GM18907 (cell line): Measurements from ENCODE around the gene CYP46A1.

Source experiments
- ATAC-seq: cut with Tn5 transposase; IDR thresholded peaks from one replicate; pipeline ENCODE4 v1.9.1; 2021; ENCODE audit warnings: mild to moderate bottlenecking, moderate library complexity; ENCODE audit not compliant: unreplicated experiment

Gene CYP46A1

GRCh38 chr14:99727096-99727870 is 43.2 kb downstream of the CYP46A1 start:
- ATAC-seq, result no peak

- ATAC-seq, result no peak
Measured at GRCh38 chr14:99728231-99728920, 44.3 kb downstream of the CYP46A1 start.

DNA sequence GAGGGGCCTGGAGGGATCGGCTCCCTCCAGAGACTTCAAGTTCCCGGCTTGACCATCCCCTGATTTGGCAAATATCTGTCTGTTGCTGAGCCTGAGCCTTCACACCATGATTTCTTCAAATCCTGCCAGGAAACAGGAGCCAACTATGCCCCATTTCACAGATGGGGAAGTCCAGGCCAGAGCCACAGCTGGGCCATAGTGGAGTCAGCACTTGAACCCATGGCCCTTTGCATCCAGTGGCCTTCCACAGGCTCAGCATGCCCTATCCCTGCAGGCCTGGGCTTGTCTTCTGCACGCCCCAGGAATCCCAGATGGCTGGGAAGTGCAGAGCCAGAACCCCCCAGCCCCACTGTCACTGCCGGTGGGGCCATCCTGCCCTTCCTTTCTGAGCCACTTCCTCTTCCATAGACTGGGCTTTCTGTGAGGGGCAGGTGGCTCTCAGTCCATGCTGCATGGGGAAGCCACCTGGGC is 44.9 kb downstream of the CYP46A1 start:
- no peak for ATAC-seq

- no peak for ATAC-seq
Measured at GRCh38 chr14:99729991-99730875, 46.1 kb downstream of the CYP46A1 start.

DNA sequence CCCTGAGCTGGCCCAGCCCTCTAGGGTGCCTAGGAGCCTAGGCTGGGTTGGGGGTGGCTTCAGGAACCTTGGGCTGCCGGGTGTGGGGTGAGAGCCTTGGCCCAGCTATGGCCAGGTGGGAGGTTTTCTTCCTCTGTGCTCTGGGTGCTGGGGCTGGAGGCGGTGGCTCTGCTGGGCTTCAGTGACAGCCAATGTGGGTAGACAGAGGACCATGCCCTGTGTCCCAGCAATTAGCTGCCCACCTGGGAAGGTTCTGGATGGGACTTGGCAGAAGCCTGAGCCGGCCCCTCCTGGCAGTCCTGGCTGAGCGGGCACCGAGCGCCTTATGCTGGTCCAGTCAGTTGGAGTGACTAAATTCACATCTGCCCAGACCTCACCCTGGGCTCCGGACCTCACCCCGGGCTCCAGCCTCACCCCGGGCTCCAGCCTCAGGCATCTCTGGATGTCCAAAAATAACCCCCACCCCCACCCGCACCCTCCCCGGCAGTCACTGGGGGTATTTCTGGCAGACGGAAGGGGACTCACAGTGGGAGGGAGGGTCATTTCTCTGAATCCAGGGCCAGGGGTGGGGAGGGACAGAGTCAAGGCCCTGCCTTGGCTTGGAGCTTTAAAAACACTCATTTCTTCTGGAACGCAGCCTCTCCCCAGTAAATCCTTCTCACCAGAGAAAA is 46.9 kb downstream of the CYP46A1 start:
- ATAC-seq, result no peak

GRCh38 chr14:99731547-99732435 is 47.7 kb downstream of the CYP46A1 start:
- no peak for ATAC-seq

DNA sequence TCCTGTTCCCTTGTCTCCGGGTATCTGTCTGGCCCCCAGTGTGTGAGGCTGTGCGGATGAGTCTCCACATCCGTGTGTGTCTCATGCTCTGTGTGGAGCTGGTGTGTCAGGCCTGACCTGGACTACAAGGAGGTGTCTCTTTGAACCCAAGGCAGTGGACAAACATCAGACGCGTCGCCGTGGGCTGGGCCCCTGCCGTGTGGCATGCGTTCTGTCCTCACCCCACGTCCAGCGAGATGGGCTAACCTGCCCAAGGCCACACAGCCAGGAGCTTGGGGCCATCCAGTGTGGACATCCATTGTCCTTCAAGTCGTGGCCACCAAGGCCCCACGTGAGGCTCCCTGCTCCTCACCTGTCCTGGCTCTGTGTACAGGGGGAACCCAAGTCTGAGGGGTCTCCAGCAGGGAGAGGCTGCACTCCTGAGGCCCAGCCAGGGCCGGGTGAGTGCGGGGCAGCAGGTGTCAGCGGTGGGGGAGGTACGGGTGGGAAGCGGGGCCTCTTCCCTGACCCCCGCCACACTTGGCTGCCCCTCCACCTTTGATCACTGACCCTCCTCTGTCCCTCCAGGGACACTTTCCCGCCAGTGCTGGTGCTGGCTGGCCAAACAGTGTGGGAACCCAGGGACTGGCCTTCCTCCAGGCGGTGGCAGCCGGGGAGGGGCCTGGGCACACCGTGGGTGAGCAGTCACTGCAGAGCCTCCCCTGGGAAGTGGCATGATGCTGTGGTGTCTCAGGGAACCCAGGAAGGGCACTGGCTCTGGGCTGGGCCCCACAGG is 48.5 kb downstream of the CYP46A1 start:
- no peak for ATAC-seq

GRCh38 chr14:99733211-99733539 is 49.1 kb downstream of the CYP46A1 start:
- no peak for ATAC-seq

GRCh38 chr14:99733540-99734405 is 49.7 kb downstream of the CYP46A1 start:
- ATAC-seq, result no peak

- no peak for ATAC-seq
Measured at GRCh38 chr14:99734406-99735051, 50.4 kb downstream of the CYP46A1 start.

DNA sequence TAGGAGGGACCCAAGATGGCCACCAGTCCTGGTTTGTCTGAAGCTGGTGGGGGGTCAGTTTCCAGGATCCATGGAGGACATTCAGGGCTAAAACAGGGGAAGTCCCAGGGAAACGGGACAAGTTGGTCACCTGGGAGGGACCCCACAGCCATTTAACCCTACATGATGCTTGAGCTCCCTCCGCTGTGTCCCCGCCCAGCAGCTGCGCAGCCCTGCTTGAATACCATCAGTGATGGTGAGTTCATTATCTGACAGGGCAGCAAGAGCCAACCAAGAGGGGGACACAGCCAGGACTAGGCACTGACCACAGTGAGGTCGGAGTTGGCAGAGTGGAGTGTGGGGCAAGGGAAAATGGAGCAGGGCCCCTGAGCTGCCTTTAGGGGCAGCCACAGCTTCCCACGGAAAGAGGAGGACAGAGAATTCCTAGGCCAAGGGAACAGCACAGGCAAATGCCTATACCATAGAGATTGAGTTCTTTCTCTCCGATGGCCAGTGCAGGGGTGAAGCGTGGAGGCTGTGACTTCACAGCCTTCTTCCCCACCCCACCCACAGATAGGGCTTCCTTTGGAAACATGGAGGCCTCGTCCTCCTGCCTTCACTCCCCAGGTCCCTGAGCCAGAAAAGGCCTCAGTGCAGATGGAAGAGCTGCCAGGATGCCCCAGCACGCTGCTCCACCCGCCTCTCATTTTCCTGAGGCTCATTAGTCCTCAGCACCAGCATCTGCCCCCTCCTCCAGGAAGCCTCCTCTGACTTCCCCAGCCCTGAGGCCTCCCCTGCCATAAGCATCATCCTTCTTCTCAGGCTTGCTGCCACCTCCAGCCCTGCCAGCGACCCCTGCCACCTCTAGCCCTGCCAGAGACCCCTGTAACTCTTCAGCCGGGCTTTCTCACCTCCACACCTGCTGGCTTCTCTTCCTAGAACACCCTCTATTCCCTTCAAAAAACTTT is 51.4 kb downstream of the CYP46A1 start:
- no peak for ATAC-seq

- no peak for ATAC-seq
Measured at GRCh38 chr14:99736603-99737371, 52.7 kb downstream of the CYP46A1 start.

DNA sequence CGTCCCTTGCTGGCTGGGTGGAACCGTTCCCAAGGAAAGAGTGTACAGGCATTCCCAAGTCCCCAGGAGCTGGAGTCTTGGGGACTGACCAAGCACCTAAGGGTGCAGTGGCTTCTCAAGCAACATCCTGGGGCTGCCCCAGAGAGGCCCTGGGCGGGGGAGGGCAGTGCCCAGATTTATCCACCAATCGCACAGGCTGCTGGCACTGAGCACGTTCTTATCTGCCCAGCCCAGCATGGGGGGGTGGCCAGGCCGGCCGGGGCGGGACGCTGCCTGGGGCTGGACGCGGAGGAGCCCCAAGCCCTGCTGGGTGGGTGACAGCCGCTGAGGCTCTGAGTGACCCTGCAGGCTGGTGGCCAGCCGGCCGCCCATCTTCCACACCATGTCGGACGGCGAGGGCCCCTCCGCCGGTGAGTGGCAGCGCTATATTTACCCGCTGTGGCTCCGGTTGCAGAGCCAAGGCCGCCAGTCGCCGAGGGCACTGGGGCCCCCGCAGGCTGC is 53.4 kb downstream of the CYP46A1 start:
- no peak for ATAC-seq

DNA sequence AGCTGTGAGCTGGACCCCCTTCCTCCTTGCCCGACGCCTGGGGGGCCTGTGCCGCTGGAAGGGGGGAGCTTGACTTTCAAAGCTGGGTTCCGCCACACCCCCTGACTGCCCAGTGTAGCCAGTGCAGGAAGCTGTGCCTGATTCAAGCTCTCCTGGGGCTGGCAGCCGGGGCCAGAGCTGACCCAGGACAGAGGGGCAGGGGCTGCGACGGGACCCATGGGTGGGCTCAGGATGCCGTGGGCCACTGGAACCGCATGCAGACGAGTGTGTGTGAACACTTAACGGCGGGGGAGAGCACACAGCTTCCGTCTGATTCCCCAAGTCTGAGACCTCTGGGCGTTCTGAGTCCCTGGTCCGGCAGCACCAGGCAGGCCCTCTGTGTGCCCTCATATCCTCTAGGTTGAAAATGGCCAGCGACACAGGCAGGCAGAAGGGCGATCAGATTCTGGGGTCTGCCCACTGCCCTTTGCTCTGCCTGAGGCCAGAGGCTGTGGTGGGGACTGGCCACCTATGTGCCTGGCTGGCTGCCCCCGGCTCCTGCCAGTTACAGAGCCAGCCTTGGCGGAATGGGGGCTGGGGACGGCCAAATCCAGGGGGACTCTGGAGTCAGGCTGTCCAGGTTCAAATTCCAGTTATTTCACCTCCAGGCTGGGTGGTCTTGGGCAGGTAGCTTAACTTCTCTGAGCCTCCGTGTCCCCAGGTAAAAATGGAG is 54.0 kb downstream of the CYP46A1 start:
- no peak for ATAC-seq

- no peak for ATAC-seq
Measured at GRCh38 chr14:99740411-99740810, 56.3 kb downstream of the CYP46A1 start.
